HEK293 (cell line): ENCODE results near the gene FAM3C.

Experiments used
- SCRT1 ChIP-seq: fragments of 450-650 bp; formaldehyde crosslinking; IDR thresholded peaks from 2 replicates; pipeline ENCODE4 v1.5.1; 2016; ENCODE audit warnings: missing biosample characterization, missing genetic modification characterization, borderline replicate concordance
- ZBTB21 ChIP-seq: fragments of 450-650 bp; formaldehyde crosslinking; IDR thresholded peaks from 2 replicates; pipeline ENCODE4 v1.5.1; 2017; ENCODE audit warnings: missing biosample characterization, missing genetic modification characterization
- ZFP37 ChIP-seq: fragments of 450-650 bp; formaldehyde crosslinking; IDR thresholded peaks from 2 replicates; pipeline ENCODE4 v1.5.1; 2016; ENCODE audit warnings: missing biosample characterization, missing genetic modification characterization
- ZIC2 ChIP-seq: fragments of 450-650 bp; formaldehyde crosslinking; IDR thresholded peaks from 2 replicates; pipeline ENCODE4 v1.5.1; 2016; ENCODE audit warnings: missing biosample characterization, missing genetic modification characterization
- ZNF10 ChIP-seq: fragments of 450-650 bp; formaldehyde crosslinking; IDR thresholded peaks from 2 replicates; pipeline ENCODE4 v1.5.1; 2017; ENCODE audit warnings: missing biosample characterization, missing genetic modification characterization
- ZNF184 ChIP-seq: fragments of 450-650 bp; IDR thresholded peaks from 2 replicates; pipeline ENCODE4 v1.5.1; 2018; ENCODE audit warnings: missing biosample characterization, mild to moderate bottlenecking, missing genetic modification characterization
- ZNF24 ChIP-seq: fragments of 450-650 bp; formaldehyde crosslinking; IDR thresholded peaks from 2 replicates; pipeline ENCODE4 v1.5.1; 2016; ENCODE audit warnings: missing biosample characterization, missing genetic modification characterization
- ZNF324 ChIP-seq: fragments of 450-650 bp; formaldehyde crosslinking; IDR thresholded peaks from 2 replicates; pipeline ENCODE4 v1.5.1; 2016; ENCODE audit warnings: missing biosample characterization, missing genetic modification characterization
- ZNF660 ChIP-seq: fragments of 450-650 bp; IDR thresholded peaks from 2 replicates; pipeline ENCODE4 v1.5.1; 2018; ENCODE audit warnings: missing biosample characterization, mild to moderate bottlenecking, missing genetic modification characterization
- TF ChIP-seq, protein P1 (sequence below): fragments of 450-650 bp; formaldehyde crosslinking; IDR thresholded peaks from 2 replicates; pipeline ENCODE4 v1.5.1; 2016; ENCODE audit warnings: missing biosample characterization, missing genetic modification characterization
- TF ChIP-seq, protein P2 (sequence below): fragments of 450-650 bp; formaldehyde crosslinking; IDR thresholded peaks from 2 replicates; pipeline ENCODE4 v1.5.1; 2016; ENCODE audit warnings: missing biosample characterization, missing genetic modification characterization, low read depth
- TF ChIP-seq, protein P3 (sequence below): fragments of 450-650 bp; formaldehyde crosslinking; IDR thresholded peaks from 2 replicates; pipeline ENCODE4 v1.5.1; 2016; ENCODE audit warnings: missing biosample characterization, missing genetic modification characterization

GRCh38 chr7:121420976-121421375 is 24.9 kb upstream of the FAM3C start:
- TF ChIP-seq ZNF660 (no peak), ZNF324 (tag by site-specific recombination) (no peak), ZNF184 (tag by site-specific recombination) (no peak), ZBTB21 (tag by site-specific recombination) (no peak), ZNF24 (tag by site-specific recombination) (no peak), ZIC2 (tag by site-specific recombination) (no peak), SCRT1 (tag by site-specific recombination) (no peak), ZNF10 (tag by site-specific recombination) (no peak), ZFP37 (tag by site-specific recombination) (no peak)
- TF ChIP-seq, protein P1, sequence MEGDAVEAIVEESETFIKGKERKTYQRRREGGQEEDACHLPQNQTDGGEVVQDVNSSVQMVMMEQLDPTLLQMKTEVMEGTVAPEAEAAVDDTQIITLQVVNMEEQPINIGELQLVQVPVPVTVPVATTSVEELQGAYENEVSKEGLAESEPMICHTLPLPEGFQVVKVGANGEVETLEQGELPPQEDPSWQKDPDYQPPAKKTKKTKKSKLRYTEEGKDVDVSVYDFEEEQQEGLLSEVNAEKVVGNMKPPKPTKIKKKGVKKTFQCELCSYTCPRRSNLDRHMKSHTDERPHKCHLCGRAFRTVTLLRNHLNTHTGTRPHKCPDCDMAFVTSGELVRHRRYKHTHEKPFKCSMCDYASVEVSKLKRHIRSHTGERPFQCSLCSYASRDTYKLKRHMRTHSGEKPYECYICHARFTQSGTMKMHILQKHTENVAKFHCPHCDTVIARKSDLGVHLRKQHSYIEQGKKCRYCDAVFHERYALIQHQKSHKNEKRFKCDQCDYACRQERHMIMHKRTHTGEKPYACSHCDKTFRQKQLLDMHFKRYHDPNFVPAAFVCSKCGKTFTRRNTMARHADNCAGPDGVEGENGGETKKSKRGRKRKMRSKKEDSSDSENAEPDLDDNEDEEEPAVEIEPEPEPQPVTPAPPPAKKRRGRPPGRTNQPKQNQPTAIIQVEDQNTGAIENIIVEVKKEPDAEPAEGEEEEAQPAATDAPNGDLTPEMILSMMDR (tag by site-specific recombination): no peak
- TF ChIP-seq, protein P2, sequence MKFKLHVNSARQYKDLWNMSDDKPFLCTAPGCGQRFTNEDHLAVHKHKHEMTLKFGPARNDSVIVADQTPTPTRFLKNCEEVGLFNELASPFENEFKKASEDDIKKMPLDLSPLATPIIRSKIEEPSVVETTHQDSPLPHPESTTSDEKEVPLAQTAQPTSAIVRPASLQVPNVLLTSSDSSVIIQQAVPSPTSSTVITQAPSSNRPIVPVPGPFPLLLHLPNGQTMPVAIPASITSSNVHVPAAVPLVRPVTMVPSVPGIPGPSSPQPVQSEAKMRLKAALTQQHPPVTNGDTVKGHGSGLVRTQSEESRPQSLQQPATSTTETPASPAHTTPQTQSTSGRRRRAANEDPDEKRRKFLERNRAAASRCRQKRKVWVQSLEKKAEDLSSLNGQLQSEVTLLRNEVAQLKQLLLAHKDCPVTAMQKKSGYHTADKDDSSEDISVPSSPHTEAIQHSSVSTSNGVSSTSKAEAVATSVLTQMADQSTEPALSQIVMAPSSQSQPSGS (tag by site-specific recombination): no peak
- TF ChIP-seq, protein P3, sequence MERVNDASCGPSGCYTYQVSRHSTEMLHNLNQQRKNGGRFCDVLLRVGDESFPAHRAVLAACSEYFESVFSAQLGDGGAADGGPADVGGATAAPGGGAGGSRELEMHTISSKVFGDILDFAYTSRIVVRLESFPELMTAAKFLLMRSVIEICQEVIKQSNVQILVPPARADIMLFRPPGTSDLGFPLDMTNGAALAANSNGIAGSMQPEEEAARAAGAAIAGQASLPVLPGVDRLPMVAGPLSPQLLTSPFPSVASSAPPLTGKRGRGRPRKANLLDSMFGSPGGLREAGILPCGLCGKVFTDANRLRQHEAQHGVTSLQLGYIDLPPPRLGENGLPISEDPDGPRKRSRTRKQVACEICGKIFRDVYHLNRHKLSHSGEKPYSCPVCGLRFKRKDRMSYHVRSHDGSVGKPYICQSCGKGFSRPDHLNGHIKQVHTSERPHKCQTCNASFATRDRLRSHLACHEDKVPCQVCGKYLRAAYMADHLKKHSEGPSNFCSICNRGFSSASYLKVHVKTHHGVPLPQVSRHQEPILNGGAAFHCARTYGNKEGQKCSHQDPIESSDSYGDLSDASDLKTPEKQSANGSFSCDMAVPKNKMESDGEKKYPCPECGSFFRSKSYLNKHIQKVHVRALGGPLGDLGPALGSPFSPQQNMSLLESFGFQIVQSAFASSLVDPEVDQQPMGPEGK (tag by site-specific recombination): no peak
